Hematopoietic multipotent progenitor cell treated with erythropoietin and hydrocortisone succinate and interleukin-3 and kit ligand, for 15 days (in vitro differentiated cells): ENCODE results near the gene RPS6KA1.
"Not testable (repeated sequence)": the region's sequence is repeated elsewhere in the genome, so short reads cannot be mapped to it uniquely, and the experiment has no call there.

Experiments used
- DNase-seq: peaks from one replicate; pipeline ENCODE4 v3.0.0-alpha.2; 2015; ENCODE audit warnings: low spot score

The RPS6KA1 gene

GRCh38 chr1:26555550-26555981 is 26.0 kb downstream of the RPS6KA1 start:
- DNase-seq, result no peak

GRCh38 chr1:26556111-26556510 is 26.6 kb downstream of the RPS6KA1 start:
- DNase-seq, result no peak

- DNase-seq, result peak; percentile 74
Observed at GRCh38 chr1:26557008-26557407, 27.4 kb downstream of the RPS6KA1 start.

- DNase-seq, result no peak
Observed at GRCh38 chr1:26558685-26559048, 29.1 kb downstream of the RPS6KA1 start.

GRCh38 chr1:26560403-26560780 is 30.8 kb downstream of the RPS6KA1 start:
- no peak for DNase-seq

- no peak for DNase-seq
Observed at GRCh38 chr1:26570287-26570686, 40.7 kb downstream of the RPS6KA1 start.

GRCh38 chr1:26571381-26571780 is 41.8 kb downstream of the RPS6KA1 start:
- no peak for DNase-seq

- DNase-seq, result no peak
Observed at GRCh38 chr1:26574018-26574417, 44.5 kb downstream of the RPS6KA1 start.

- DNase-seq, result no peak
Observed at GRCh38 chr1:26574719-26575251, 45.2 kb downstream of the RPS6KA1 start.

- DNase-seq, result no peak
Observed at GRCh38 chr1:26575348-26575747, 45.8 kb downstream of the RPS6KA1 start.

- DNase-seq, result no peak
Observed at GRCh38 chr1:26578167-26578566, 48.6 kb downstream of the RPS6KA1 start.

- no peak for DNase-seq
Observed at GRCh38 chr1:26579681-26580111, 50.1 kb downstream of the RPS6KA1 start.

GRCh38 chr1:26580116-26580515 is 50.6 kb downstream of the RPS6KA1 start:
- DNase-seq, result no peak

GRCh38 chr1:26581287-26581651 is 51.7 kb downstream of the RPS6KA1 start:
- DNase-seq, result no peak

GRCh38 chr1:26582053-26582835 is 52.7 kb downstream of the RPS6KA1 start:
- DNase-seq, result no peak

GRCh38 chr1:26582836-26583460 is 53.4 kb downstream of the RPS6KA1 start:
- DNase-seq, result no peak

GRCh38 chr1:26583646-26584485 is 54.3 kb downstream of the RPS6KA1 start:
- peak; percentile 48 for DNase-seq

GRCh38 chr1:26584588-26584987 is 55.0 kb downstream of the RPS6KA1 start:
- DNase-seq, result not testable (repeated sequence)

GRCh38 chr1:26585471-26585870 is 55.9 kb downstream of the RPS6KA1 start:
- no peak for DNase-seq

GRCh38 chr1:26593385-26593784 is 63.8 kb downstream of the RPS6KA1 start:
- no peak for DNase-seq

- DNase-seq, result not testable (repeated sequence)
Observed at GRCh38 chr1:26594593-26594992, 65.0 kb downstream of the RPS6KA1 start.

GRCh38 chr1:26597629-26598039 is 68.1 kb downstream of the RPS6KA1 start:
- DNase-seq, result peak; percentile 74

- DNase-seq, result no peak
Observed at GRCh38 chr1:26598890-26599289, 69.3 kb downstream of the RPS6KA1 start.
